Stimulated activated CD8-positive, alpha-beta memory T cell treated with anti-CD3 and anti-CD28 coated beads, Interleukin-2, amount 100 ng/mL, for 1 hour (primary cell): ENCODE measurements around the gene JADE2.
A peak's percentile ranks its signal among the peaks of the same experiment; 100 is the strongest.

Source experiments
- DNase-seq, 2 donors: peaks; one replicate each; pipeline ENCODE4 v3.0.0-alpha.2; 2020; ENCODE audit warnings: low read depth in 2 of 2

JADE2 gene

GRCh38 chr5:134569758-134570364 is 44.4 kb downstream of the JADE2 start:
- no peak for DNase-seq

GRCh38 chr5:134570365-134570758 is 44.9 kb downstream of the JADE2 start:
- no peak for DNase-seq

- DNase-seq, result no peak
Measured at GRCh38 chr5:134570886-134571285, 45.4 kb downstream of the JADE2 start.

- DNase-seq, result no peak
Measured at GRCh38 chr5:134571693-134572405, 46.4 kb downstream of the JADE2 start.

GRCh38 chr5:134572811-134573210 is 47.3 kb downstream of the JADE2 start:
- no peak for DNase-seq

GRCh38 chr5:134574521-134574920 is 49.1 kb downstream of the JADE2 start:
- no peak for DNase-seq

GRCh38 chr5:134575316-134575715 is 49.8 kb downstream of the JADE2 start:
- no peak for DNase-seq

- no peak for DNase-seq
Measured at GRCh38 chr5:134576386-134577021, 51.0 kb downstream of the JADE2 start.

GRCh38 chr5:134577022-134577795 is 51.7 kb downstream of the JADE2 start:
- no peak for DNase-seq

- peak; percentile 53 to 56 for DNase-seq
Measured at GRCh38 chr5:134577796-134578577, 52.5 kb downstream of the JADE2 start.

GRCh38 chr5:134578578-134579283 is 53.3 kb downstream of the JADE2 start:
- DNase-seq, result no peak

GRCh38 chr5:134579284-134579771 is 53.9 kb downstream of the JADE2 start:
- DNase-seq, result no peak

- DNase-seq, result no peak
Measured at GRCh38 chr5:134580001-134580460, 54.6 kb downstream of the JADE2 start.

GRCh38 chr5:134581241-134581981 is 55.9 kb downstream of the JADE2 start:
- no peak for DNase-seq

GRCh38 chr5:134582281-134582680 is 56.8 kb downstream of the JADE2 start:
- DNase-seq, result no peak

- no peak for DNase-seq
Measured at GRCh38 chr5:134582941-134583340, 57.5 kb downstream of the JADE2 start.

- DNase-seq, result no peak
Measured at GRCh38 chr5:134583766-134584165, 58.3 kb downstream of the JADE2 start.

- DNase-seq, result no peak
Measured at GRCh38 chr5:134584662-134585061, 59.2 kb downstream of the JADE2 start.

GRCh38 chr5:134585966-134586365 is 60.5 kb downstream of the JADE2 start:
- DNase-seq, result no peak
